H1 (cell line): Measurements from ENCODE around the gene INPP5A. TPM values are rescaled to one million over a fixed set of nuclear protein-coding genes. Genes with fewer than 3 reads are reported as not detected.

Experiments used
- CTCF ChIA-PET: fragments of 300-600 bp; sonication (Branson Sonifier 250); formaldehyde crosslinking; loops from one replicate; lab custom pipeline; 2021; ENCODE audit not compliant: partially characterized antibody; lab: Charles Lee
- POLR2A ChIA-PET: fragments of 300-600 bp; sonication (Branson Sonifier 250); formaldehyde crosslinking; loops from one replicate; lab custom pipeline; 2021; ENCODE audit warnings: inconsistent platforms; ENCODE audit not compliant: partially characterized antibody; lab: Charles Lee
- DNase-seq, 2 experiments: peaks; one replicate each; pipeline versions ENCODE4 v3.0.0 to v3.0.0-alpha.2; 2010 to 2022; ENCODE audit warnings: low spot score in 2 of 2, low read depth in 1 of 2, mixed read lengths in 1 of 2
- FAIRE-seq: peaks from 2 replicates; lab custom pipeline; 2011; peaks lifted over from hg19 to GRCh38; lab: Jason Lieb, UNC
- H2AFZ ChIP-seq: 2 replicates; pipeline ENCODE4 v1.8.1; 2012; ENCODE audit warnings: low read length, inconsistent platforms
- H2AK5ac ChIP-seq: 2 replicates; pipeline ENCODE4 v1.6.1; 2013; ENCODE audit warnings: low read depth, low read length
- H2BK120ac ChIP-seq: replicated peaks from 2 replicates; pipeline ENCODE3; 2013; ENCODE audit warnings: low read depth, low read length, inconsistent platforms
- H2BK12ac ChIP-seq: 2 replicates; pipeline ENCODE4 v1.6.1; 2013; ENCODE audit warnings: low read depth, low read length
- H2BK15ac ChIP-seq: 2 replicates; pipeline ENCODE4 v1.6.1; 2013; ENCODE audit warnings: low read length
- H2BK20ac ChIP-seq: 2 replicates; pipeline ENCODE4 v1.6.1; 2013; ENCODE audit warnings: low read length
- H2BK5ac ChIP-seq: 2 replicates; pipeline ENCODE4 v1.6.1; 2013; ENCODE audit warnings: low read depth, low read length
- H3K14ac ChIP-seq: 2 replicates; pipeline ENCODE4 v1.6.1; 2013; ENCODE audit warnings: inconsistent platforms; ENCODE audit not compliant: insufficient read length
- H3K18ac ChIP-seq: 2 replicates; pipeline ENCODE4 v1.6.1; 2013; ENCODE audit warnings: low read length; ENCODE audit errors: extremely low read depth
- H3K23ac ChIP-seq: 2 replicates; pipeline ENCODE4 v1.6.1; 2013; ENCODE audit warnings: inconsistent platforms; ENCODE audit not compliant: insufficient read length
- H3K23me2 ChIP-seq: 2 replicates; pipeline ENCODE4 v1.6.1; 2013; ENCODE audit warnings: low read depth, low read length
- H3K27ac ChIP-seq: 2 replicates; pipeline ENCODE4 v1.6.1; 2011; ENCODE audit warnings: low read depth, low read length, inconsistent platforms
- H3K27me3 ChIP-seq, 4 experiments: replicated peaks in 1 of 4; 1 replicate in 1 of 4; 2 replicates in 3 of 4; pipeline versions ENCODE4 v1.6.1 to v1.8.1; 2011 to 2013; ENCODE audit warnings: low read length in 3 of 4, mild to moderate bottlenecking in 3 of 4, inconsistent platforms in 2 of 4, mixed read lengths in 2 of 4, moderate library complexity in 1 of 4; ENCODE audit not compliant: control insufficient read depth in 3 of 4, insufficient read depth in 3 of 4; ENCODE audit errors: extremely low read depth in 1 of 4
- H3K36me3 ChIP-seq, 4 experiments: 2 replicates each; pipeline versions ENCODE4 v1.6.1 to v1.8.1; 2011 to 2013; ENCODE audit warnings: mild to moderate bottlenecking in 4 of 4, low read length in 3 of 4, moderate library complexity in 2 of 4, control low read depth in 1 of 4, inconsistent platforms in 1 of 4; ENCODE audit not compliant: insufficient read depth in 4 of 4, control insufficient read depth in 2 of 4
- H3K4ac ChIP-seq: replicated peaks from 2 replicates; pipeline ENCODE3; 2013; ENCODE audit warnings: low read length, low read depth, mixed read lengths, inconsistent platforms; ENCODE audit not compliant: insufficient read length
- H3K4me1 ChIP-seq, 4 experiments: replicated peaks in 1 of 4; 1 replicate in 1 of 4; 2 replicates in 3 of 4; pipeline versions ENCODE4 v1.6.1 to v1.8.1; 2011 to 2013; ENCODE audit warnings: low read length in 3 of 4, inconsistent platforms in 2 of 4, mixed read lengths in 1 of 4; ENCODE audit not compliant: insufficient read depth in 4 of 4, control insufficient read depth in 3 of 4
- H3K4me2 ChIP-seq, 2 experiments: 2 replicates each; pipeline versions ENCODE4 v1.6.1 to v1.8.1; 2011 to 2013; ENCODE audit warnings: low read depth in 2 of 2, low read length in 2 of 2, control low read depth in 1 of 2, inconsistent platforms in 1 of 2, mild to moderate bottlenecking in 1 of 2; ENCODE audit not compliant: insufficient read depth in 1 of 2
- H3K4me3 ChIP-seq, 4 experiments: fragments of 200-600, 300-600 bp in 1 of 4; sonication (generic), shearing (Covaris generic), sonication (Bioruptor Twin) in 1 of 4; 2 replicates each; pipeline versions ENCODE4 v1.5.1 to v1.8.1; 2011 to 2016; ENCODE audit warnings: low read length in 4 of 4, low read depth in 3 of 4, control low read depth in 2 of 4, inconsistent platforms in 2 of 4, mild to moderate bottlenecking in 2 of 4, mixed read lengths in 1 of 4, moderate library complexity in 1 of 4; ENCODE audit not compliant: insufficient read depth in 2 of 4; ENCODE audit errors: extremely low read depth in 1 of 4
- H3K56ac ChIP-seq: replicated peaks from 2 replicates; pipeline ENCODE3; 2013; ENCODE audit warnings: low read depth, mild to moderate bottlenecking, mixed read lengths, low read length, inconsistent platforms; ENCODE audit not compliant: insufficient read length
- H3K79me1 ChIP-seq: 2 replicates; pipeline ENCODE4 v1.6.1; 2013; ENCODE audit warnings: low read depth, low read length, control low read depth
- H3K79me2 ChIP-seq, 2 experiments: 2 replicates each; pipeline versions ENCODE4 v1.6.1 to v1.8.1; 2012 to 2013; ENCODE audit warnings: low read length in 2 of 2, mild to moderate bottlenecking in 2 of 2, inconsistent platforms in 1 of 2; ENCODE audit not compliant: insufficient read depth in 2 of 2, control insufficient read depth in 1 of 2
- H3K9ac ChIP-seq, 4 experiments: replicated peaks in 1 of 4; 1 replicate in 1 of 4; 2 replicates in 3 of 4; pipeline versions ENCODE4 v1.6.1 to v1.8.1; 2011 to 2013; ENCODE audit warnings: low read depth in 3 of 4, low read length in 3 of 4, control low read depth in 2 of 4, mild to moderate bottlenecking in 2 of 4, moderate library complexity in 2 of 4, inconsistent platforms in 1 of 4; ENCODE audit errors: extremely low read depth in 1 of 4
- H3K9me3 ChIP-seq, 2 experiments: 2 replicates each; pipeline versions ENCODE4 v1.6.1 to v1.8.1; 2012 to 2013; ENCODE audit warnings: mild to moderate bottlenecking in 2 of 2, moderate library complexity in 2 of 2, control low read depth in 1 of 2, inconsistent platforms in 1 of 2, low read depth in 1 of 2, low read length in 1 of 2, mixed read lengths in 1 of 2; ENCODE audit not compliant: insufficient read depth in 2 of 2
- H4K20me1 ChIP-seq, 2 experiments: replicated peaks in 1 of 2; 2 replicates each; pipeline versions ENCODE3 to v1.8.1; 2011 to 2013; ENCODE audit warnings: inconsistent platforms in 2 of 2, low read length in 2 of 2, mild to moderate bottlenecking in 1 of 2; ENCODE audit not compliant: insufficient read depth in 2 of 2, control insufficient read depth in 1 of 2
- H4K5ac ChIP-seq: 2 replicates; pipeline ENCODE4 v1.6.1; 2013; ENCODE audit warnings: low read length, low read depth, mixed read lengths, inconsistent platforms; ENCODE audit not compliant: insufficient read length
- H4K8ac ChIP-seq: 2 replicates; pipeline ENCODE4 v1.8.0; 2013; ENCODE audit warnings: mild to moderate bottlenecking, moderate library complexity, low read length, inconsistent platforms; ENCODE audit not compliant: insufficient read depth; ENCODE audit errors: extremely low read depth
- H4K91ac ChIP-seq: replicated peaks from 2 replicates; pipeline ENCODE3; 2013; ENCODE audit warnings: low read length, mixed read lengths, inconsistent platforms; ENCODE audit not compliant: insufficient read length
- CTBP2 ChIP-seq: IDR thresholded peaks from 2 replicates; pipeline ENCODE4 v1.7.0; 2011; ENCODE audit warnings: borderline replicate concordance, mild to moderate bottlenecking, moderate library complexity, mixed read lengths, low read length; ENCODE audit not compliant: insufficient read depth, insufficient read length
- FOSL1 ChIP-seq: IDR thresholded peaks from 2 replicates; pipeline ENCODE4 v1.6.1; 2011; ENCODE audit warnings: mild to moderate bottlenecking, low read depth, low read length, moderate library complexity; ENCODE audit not compliant: insufficient read depth
- NANOG ChIP-seq: IDR thresholded peaks from 2 replicates; pipeline ENCODE4 v1.6.1; 2011; ENCODE audit warnings: low read length, low read depth, mild to moderate bottlenecking, inconsistent platforms; ENCODE audit not compliant: insufficient read depth, poor library complexity, severe bottlenecking
- SIRT6 ChIP-seq: IDR thresholded peaks from one replicate; pipeline ENCODE4 v1.7.1; 2012; ENCODE audit warnings: low read length, inconsistent platforms
- SRF ChIP-seq: IDR thresholded peaks from 2 replicates; pipeline ENCODE4 v1.6.1; 2011; ENCODE audit warnings: mild to moderate bottlenecking, low read depth, low read length, moderate library complexity
- TEAD4 ChIP-seq: IDR thresholded peaks from 2 replicates; pipeline ENCODE4 v1.6.1; 2012; ENCODE audit warnings: low read depth, low read length, inconsistent platforms, mixed read lengths
- YY1 ChIP-seq: IDR thresholded peaks from 2 replicates; pipeline ENCODE4 v1.6.1; 2011; ENCODE audit warnings: low read depth, mild to moderate bottlenecking, low read length
- WGBS, 2 experiments: shearing (Covaris generic) in 1 of 2; methylation state at CpG; one replicate each; pipeline versions ENCODE4 v1.1.6 to v1.1.7; 2013 to 2015; ENCODE audit warnings: low lambda C conversion rate in 2 of 2, mixed read lengths in 2 of 2, inconsistent platforms in 1 of 2, low coverage in 1 of 2, missing lambda C conversion rate in 1 of 2; ENCODE audit not compliant: insufficient replicate concordance in 2 of 2, insufficient coverage in 1 of 2, insufficient read length in 1 of 2; ENCODE audit errors: extremely low coverage in 1 of 2, missing lambda C conversion rate in 1 of 2; 5-methylcytosine and 5-hydroxymethylcytosine counted together
- polyA plus RNA-seq, 7 experiments: library from polyadenylated mRNA; depleted of rRNA in 3 of 7; stranded (reverse) in 5 of 7; unstranded in 2 of 7; fragments of >200 nt in 5 of 7; fragments of 200-250 nt in 2 of 7; gene quantifications; 1 replicate in 5 of 7; 2 replicates in 1 of 7; 4 replicates in 1 of 7; pipeline versions ENCODE4 v1.2.1 to v1.2.3, GENCODE V29; 2011 to 2013; ENCODE audit warnings: missing spikeins in 2 of 7, mixed read lengths in 2 of 7
- total RNA-seq: library from RNA; stranded (reverse); fragmentation: NEBNext Ultra II Directional; extraction: Animal tissue kit (Norgen Biotek cat#: 25700); gene quantifications from 2 replicates; pipeline ENCODE4 v1.2.1, GENCODE V29; 2021

Gene INPP5A
- total and polyA plus RNA-seq, 2 of the 8 experiments (the other 6 are each of a cell fraction or from before 2014, with no cell fraction given): 19.7 to 27.5 TPM

DNA sequence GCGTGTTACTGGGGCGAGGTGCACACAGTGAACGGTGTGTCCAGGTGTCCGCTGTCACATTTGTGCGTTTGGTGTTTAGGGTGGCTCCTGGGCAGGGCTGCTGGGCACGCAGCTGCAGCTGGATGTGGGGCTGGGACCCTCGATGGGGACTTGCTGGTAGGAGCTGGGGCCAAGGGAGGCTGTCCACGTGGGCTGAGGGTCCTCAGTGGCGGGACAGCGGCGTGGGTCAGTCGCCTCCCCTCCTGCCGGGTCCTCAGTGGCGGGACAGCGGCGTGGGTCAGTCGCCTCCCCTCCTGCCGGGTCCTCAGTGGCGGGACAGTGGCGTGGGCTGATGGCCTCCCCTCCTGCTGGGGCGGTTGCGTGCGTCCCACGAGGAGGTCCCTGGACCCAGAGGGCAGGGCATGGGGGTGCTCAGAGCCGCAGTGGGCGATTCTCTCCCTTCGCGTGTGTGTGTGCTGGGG is 68.5 kb downstream of the INPP5A start:
- Histone ChIP-seq H2BK15ac (no peak overlapping the region), H2BK12ac (no peak overlapping the region), H3K9ac (no peak overlapping the region), H3K23ac (no peak overlapping the region), H3K27me3 (no peaks in the 10 kb centered on the region; a peak in 1 of 7 replicates), H2BK5ac (no peak overlapping the region), H3K36me3 (no peaks in the 10 kb centered on the region), H3K4me1 (no peaks in the 10 kb centered on the region), H3K23me2 (no peaks in the 10 kb centered on the region), H3K18ac (no peak overlapping the region), H2BK20ac (no peak overlapping the region), H3K14ac (no peak overlapping the region), H3K4me2 (no peak overlapping the region), H4K20me1 (peaks cover 1 to 11% of the 10 kb centered on the region in 2 experiments), H4K8ac (no peak overlapping the region), H3K56ac (no peak overlapping the region), H4K5ac (no peak overlapping the region), H2BK120ac (no peak overlapping the region), H2AK5ac (no peak overlapping the region), H2AFZ (no peak overlapping the region), H3K4me3 (no peak overlapping the region), H3K79me2 (no peaks in the 10 kb centered on the region), H3K79me1 (no peaks in the 10 kb centered on the region), H3K4ac (no peak overlapping the region), H4K91ac (no peak overlapping the region), H3K9me3 (peaks cover 4 to 8% of the 10 kb centered on the region in 2 experiments; a peak in 3 of 4 replicates), H3K27ac (no peak overlapping the region)
- CTCF ChIA-PET: interaction anchor here (1.8 kb wide), 1 partner anchor 14 kb away, joined by 5 read pairs; no protein-coding TSS in a partner anchor
- FAIRE-seq: no peak
- WGBS, 2 experiments: 92% methylated on average over 17 of the region's 28 CpGs; no CpG with 5 or more reads in 1 of the 2 experiments
- POLR2A ChIA-PET: no interaction called here
- no peak for TF ChIP-seq TEAD4
- no peak for TF ChIP-seq SRF
- no peak for TF ChIP-seq YY1
- no peak for TF ChIP-seq NANOG
- TF ChIP-seq FOSL1: no peak
- no peak for TF ChIP-seq SIRT6
- TF ChIP-seq CTBP2: no peak
- no peak for DNase-seq
